Fibroblast of skin of right quadriceps (primary cell): ENCODE data around the gene ZMYND8.
"Not testable (repeated sequence)": the region's sequence is repeated elsewhere in the genome, so short reads cannot be mapped to it uniquely, and the experiment has no call there.

Experiments used
- DNase-seq: peaks from one replicate; pipeline ENCODE4 v3.0.0-alpha.2; 2013

ZMYND8 gene

GRCh38 chr20:47222468-47223119, 133.9 kb downstream of the ZMYND8 start:
- no peak for DNase-seq

DNA sequence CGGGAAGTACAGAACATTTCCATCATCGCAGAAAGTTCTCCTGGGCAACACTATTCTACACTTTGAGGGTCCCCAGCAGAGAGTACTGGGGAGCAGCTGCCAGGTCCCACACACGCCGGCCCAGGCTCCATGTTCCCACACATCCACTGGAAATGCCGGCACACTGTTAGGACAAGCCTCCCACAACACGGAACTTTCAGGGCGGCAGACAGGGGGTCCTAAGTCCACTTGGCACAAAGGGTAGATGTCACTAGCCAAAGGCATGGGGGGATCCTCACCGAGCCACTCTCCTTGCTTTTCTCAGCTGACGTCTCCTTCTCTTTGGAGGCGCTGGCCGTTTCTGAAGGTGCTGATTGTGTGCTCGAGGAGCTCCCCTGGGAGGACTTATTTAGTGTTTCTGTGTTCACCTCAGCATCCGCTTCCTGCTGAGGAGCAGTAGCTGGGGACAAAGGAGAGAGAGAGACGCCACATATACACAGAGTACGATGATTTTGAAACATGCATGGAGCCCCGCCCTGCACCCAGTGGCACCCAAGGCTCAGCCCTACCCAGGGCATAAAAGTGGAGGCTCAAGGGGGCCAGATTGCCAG, 135.4 kb downstream of the ZMYND8 start:
- no peak for DNase-seq

DNA sequence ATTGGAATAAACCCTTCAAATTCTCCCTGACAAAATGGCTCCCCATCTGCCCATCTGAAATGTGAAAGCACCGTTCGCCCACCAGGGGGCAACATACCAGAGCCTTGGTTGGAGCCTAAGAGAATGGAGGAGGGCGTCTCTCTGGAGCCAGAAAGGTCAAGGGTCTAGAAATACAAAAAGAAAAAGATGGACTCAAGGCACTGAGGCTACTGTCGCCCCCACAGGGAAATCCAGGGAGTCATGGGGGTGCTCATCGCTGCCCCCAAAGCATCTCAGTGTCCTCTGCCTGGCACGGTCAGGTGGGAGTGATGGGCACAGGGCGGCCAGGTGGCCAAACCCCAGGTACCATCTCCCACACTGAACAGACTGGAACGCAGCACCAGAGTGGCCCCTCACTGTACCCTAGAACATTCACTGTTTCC, 136.3 kb downstream of the ZMYND8 start:
- DNase-seq: no peak

DNA sequence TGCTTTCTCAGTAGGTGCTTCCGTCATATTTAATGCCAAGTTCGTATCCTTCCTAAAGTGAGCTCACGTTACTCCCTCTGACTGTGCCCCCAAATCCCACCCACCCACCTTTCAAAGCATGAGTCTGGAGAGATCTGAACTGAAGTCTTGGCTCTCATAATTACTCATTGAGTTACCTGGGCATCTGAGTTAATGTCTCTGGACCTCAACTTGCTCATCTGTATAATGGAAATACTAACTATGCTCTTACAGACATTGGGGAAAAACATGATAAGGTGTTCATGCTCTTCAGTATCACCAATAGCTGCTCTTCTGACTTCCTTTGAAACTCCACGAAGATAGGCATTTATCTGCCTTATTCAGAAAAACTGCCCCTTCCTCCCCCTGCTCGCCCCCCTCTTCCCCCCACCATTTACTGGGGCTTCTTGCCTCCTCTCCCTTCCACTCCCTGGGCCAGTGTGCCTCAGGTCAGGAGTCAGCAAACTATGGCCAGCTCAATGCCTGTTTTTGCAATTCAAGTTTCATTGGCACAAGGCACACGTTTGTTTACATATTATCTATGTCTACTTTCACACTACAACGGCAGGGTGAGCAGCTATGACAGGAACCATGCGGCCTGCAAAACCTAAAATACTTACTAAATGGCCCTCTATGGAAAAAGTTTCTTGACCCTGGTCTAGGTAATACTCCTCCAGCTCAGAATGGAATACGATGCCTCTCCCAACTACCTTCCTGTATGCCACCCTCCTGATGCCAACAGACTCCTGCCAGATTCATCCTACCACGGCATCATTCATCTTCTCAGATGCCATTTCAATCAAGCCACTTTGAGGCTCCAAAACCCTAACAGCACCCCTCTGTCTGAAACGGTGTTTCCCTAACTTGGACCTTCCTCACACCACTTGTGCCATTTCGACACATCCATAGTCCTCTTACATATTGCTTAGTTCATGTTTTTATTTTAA, 138.7 kb downstream of the ZMYND8 start:
- DNase-seq: no peak

DNA sequence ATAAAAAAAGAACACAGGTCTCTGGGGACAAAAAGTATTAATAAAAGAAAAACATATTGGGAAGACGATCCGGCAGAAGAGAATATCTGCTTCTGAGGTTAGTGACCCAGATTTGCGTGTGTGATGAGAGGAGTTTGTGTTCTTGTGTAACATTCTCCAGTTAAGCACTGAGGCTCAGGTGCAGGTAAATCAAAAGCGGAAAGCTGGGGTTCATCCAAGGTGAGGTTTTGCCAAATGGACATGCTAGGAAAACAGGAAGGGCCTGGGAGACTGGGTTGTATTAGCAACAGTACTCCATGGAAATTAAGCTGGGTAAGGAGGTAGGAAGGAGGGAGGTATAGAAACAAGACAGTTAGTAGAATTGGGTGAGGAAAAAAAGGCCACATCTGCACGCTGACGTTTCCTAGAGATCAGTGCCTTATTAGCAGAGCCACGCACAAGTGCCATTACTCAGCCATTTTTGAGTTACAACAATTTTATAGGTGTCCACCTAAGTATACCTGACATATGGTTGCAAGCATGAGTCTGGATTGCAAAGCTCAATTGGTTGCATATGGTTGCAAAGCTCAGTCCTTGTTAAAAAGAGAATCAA, 139.6 kb downstream of the ZMYND8 start:
- DNase-seq: no peak

DNA sequence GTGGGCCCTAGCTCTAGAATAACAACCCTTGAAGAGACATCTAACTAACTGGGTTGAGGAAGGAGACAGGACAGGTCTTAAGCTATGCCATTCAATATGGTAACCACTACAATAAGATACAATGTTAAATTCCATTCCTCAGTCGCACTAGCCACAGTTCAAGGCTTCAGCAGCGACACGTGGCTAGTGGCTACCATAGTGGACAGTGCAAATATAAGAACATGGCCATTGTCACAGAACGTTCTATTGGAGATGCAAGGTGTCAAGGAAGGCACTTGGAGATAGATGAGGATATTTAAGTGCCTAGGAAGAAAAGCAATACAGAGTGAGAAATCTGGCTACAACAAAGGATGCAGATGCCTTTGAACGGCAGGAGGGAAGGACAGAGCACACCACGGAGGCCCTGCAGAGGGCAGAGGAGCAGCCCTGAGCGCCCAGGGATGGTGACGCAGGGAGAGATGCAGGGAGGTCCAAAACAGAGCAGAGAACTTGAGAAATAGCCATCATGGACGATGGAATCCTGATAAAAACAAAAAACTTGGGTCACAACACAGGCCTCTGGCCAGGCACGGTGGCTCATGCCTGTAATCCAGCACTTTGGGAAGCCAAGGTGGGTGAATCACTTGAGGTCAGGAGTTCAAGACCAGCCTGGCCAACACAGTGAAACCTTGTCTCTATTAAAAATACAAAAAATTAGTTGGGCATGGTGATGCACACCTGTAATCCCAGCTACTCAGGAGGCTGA, 140.7 kb downstream of the ZMYND8 start:
- DNase-seq: no peak

DNA sequence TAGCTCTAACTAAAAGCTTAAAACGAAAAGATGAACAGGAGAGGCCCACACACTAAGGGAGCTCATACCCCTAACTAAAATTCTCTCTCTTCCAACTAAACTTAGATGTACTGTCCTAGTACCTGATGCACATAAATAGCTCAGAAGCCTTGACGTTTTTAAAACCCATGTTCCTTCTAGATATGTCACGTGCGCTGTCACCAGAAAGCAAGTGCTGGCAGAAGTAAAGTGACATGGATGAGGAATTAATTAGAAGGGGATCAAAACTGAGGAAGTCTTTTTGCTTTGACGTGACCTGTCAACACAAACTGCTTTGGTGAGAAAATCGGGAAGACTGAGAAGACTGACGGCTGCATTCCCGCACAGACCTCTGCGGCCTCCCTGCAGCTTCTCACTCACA, 142.5 kb downstream of the ZMYND8 start:
- no peak for DNase-seq

- no peak for DNase-seq
Observed at GRCh38 chr20:47212606-47213207, 143.8 kb downstream of the ZMYND8 start.

GRCh38 chr20:47211036-47211435, 145.5 kb downstream of the ZMYND8 start:
- no peak for DNase-seq

DNA sequence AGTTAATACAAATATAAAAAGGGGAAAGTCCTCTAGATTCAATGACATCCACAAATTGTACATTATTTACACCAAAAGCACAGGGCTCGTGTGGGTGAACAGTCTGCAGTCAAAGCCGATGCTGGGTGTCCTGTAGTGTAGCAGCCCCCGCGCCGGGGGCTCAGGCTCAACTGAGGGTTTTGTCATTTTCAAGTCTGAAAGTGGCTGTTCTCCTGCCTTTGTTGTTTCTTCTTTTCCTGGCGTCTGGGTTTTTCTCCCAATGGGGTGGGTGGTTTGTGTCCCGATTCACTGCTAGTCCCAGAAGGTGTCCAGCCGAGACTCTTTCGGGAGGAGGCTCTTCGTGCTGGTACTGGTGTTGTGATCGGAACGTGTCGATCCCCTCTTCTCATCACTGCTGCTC, 146.0 kb downstream of the ZMYND8 start:
- no peak for DNase-seq

DNA sequence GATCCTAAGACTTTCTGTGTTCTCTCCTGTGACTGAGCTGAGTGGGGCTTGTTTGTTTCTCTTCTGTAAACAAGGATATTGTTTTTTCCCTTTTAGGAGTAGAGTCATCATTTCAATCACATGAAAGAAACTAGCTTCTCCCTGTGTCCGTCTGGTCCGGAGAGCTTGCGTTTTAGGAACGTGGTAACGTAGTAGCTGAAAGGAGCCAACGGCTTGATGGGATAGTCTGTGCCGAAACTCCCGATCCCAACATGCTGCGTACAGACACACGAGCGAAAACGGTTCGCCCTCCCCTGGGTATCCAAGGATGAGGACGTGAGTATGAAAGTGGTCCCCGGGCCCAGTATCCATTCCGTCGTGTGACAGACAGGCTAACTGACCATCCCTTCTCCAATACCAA, 146.5 kb downstream of the ZMYND8 start:
- no peak for DNase-seq

GRCh38 chr20:47208534-47209174, 147.8 kb downstream of the ZMYND8 start:
- DNase-seq: no peak

DNA sequence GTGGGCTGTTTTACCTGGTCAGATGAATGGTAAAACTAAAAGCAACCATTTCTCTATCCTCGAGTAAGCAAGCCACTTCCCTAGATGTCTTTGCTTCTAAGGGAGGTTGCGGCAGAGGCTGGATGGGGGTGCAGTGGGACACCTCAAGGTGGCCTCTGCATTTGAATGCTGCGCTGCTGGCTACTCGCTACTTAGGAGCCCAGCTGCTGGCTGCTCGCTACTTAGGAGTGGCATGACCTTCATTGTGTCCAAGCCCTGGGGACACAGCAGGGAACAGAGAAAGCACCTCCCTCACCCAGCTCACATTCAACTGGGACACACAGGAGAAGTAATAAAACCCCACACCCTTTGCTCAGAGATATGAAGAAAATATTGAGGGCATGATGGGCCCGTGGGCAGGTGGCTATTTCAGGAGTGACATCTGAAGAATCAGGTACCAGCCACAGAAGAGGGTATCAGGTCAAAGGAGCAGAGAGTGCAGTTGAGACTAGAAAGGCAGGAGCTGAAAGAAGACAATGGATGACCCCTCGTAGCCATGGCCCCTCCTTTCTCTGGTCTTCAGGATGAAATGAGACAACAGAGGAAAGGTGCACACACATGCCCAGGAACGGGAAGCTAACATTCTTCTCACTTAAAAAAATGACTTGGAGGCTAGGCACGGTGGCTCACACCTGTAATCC, 149.4 kb downstream of the ZMYND8 start:
- DNase-seq: no peak

- DNase-seq: not testable (repeated sequence)
Observed at GRCh38 chr20:47206552-47206951, 149.9 kb downstream of the ZMYND8 start.

- DNase-seq: peak; percentile 72
Observed at GRCh38 chr20:47205577-47206123, 150.8 kb downstream of the ZMYND8 start.

GRCh38 chr20:47204850-47205122, 151.7 kb downstream of the ZMYND8 start:
- not testable (repeated sequence) for DNase-seq

- DNase-seq: peak; percentile 27
Observed at GRCh38 chr20:47204008-47204849, 152.3 kb downstream of the ZMYND8 start.

DNA sequence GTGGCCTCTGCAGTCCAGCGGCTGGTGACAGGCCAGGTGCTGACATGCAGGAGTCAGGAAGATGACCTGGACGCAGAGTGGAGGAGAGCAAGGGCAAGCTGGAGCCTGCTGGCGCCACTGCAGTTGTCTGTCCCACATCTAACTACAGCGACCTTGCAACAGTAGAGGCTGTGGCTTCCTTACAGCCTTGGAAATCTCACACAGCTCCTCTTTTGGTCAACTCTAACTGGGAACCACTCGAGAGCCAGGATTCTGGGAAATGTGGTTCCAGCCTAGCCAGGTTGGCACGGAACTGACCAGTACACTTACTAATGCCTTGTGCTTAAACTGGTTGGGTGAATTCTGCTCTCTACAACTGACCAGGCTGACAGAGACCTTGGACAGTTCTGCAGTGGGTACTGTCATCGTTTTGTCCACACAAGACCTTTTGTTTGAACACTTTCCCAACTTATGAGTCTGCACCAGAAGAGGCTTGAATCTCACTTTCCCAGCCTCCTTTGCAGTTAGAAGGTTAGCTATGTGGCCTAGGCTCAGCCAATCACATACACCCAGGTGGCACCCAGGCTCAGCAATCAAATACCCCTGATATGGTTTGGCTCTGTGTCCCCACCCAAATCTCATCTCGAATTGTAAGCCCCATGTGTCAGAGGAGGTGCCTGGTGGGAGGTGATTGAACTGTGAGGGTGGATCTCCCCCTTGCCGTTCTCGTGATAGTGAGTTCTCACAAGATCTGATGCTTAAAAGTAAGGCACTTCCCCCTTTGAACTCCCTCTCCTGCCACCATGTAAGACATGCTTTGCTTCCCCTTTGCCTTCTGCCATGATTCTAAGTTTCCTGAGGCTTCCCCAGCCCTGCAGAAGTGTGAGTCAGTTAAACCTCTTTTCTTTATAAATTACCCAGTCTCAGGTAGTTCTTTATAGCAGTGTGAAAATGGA, 153.5 kb downstream of the ZMYND8 start:
- no peak for DNase-seq
